ENCODE data around the gene LYZ.

DNA sequence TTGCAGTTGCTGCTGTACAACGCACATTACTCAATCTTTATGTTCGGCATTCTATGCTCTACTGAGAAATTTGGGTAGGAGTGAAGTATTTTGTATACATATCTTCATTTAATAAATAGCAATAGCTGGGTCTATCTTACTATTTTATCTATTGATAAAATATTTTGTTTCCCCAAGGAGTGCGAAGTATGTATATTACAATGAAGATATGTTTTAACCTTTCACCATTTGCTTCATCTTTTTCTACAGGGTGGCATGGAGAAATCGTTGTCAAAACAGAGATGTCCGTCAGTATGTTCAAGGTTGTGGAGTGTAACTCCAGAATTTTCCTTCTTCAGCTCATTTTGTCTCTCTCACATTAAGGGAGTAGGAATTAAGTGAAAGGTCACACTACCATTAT is 4.7 kb downstream of the LYZ start:
- no peak for TF ChIP-seq EP300 (IDR thresholded peaks at IDR 0.05)
- TF ChIP-seq, protein P1, sequence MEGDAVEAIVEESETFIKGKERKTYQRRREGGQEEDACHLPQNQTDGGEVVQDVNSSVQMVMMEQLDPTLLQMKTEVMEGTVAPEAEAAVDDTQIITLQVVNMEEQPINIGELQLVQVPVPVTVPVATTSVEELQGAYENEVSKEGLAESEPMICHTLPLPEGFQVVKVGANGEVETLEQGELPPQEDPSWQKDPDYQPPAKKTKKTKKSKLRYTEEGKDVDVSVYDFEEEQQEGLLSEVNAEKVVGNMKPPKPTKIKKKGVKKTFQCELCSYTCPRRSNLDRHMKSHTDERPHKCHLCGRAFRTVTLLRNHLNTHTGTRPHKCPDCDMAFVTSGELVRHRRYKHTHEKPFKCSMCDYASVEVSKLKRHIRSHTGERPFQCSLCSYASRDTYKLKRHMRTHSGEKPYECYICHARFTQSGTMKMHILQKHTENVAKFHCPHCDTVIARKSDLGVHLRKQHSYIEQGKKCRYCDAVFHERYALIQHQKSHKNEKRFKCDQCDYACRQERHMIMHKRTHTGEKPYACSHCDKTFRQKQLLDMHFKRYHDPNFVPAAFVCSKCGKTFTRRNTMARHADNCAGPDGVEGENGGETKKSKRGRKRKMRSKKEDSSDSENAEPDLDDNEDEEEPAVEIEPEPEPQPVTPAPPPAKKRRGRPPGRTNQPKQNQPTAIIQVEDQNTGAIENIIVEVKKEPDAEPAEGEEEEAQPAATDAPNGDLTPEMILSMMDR (IDR thresholded peaks at IDR 0.05), result no peak
- no peak for TF ChIP-seq POLR2A (IDR thresholded peaks at IDR 0.05)
- no peak for TF ChIP-seq POLR2AphosphoS5 (IDR thresholded peaks at IDR 0.05)

Data from suprapubic skin (tissue), 4 donors.